H9 (cell line): ENCODE results near the gene PHACTR4. TPM values are rescaled to one million over a fixed set of nuclear protein-coding genes. Genes with fewer than 3 reads are reported as not detected.
"Not testable (repeated sequence)": the region's sequence is repeated elsewhere in the genome, so short reads cannot be mapped to it uniquely, and the experiment has no call there.

ENCODE experiments used
- DNase-seq: peaks from one replicate; pipeline ENCODE4 v3.0.0-alpha.2; 2017
- H2AFZ ChIP-seq: one replicate; pipeline ENCODE4 v1.6.1; 2013; ENCODE audit warnings: mild to moderate bottlenecking, low read length, control low read depth, moderate library complexity
- H2AK5ac ChIP-seq: 2 replicates; pipeline ENCODE4 v1.6.1; 2013; ENCODE audit warnings: low read length, control low read depth, mixed read lengths; ENCODE audit not compliant: insufficient read length
- H2BK120ac ChIP-seq: one replicate; pipeline ENCODE4 v1.6.1; 2013; ENCODE audit warnings: low read depth, mild to moderate bottlenecking, low read length, control low read depth, inconsistent platforms; ENCODE audit not compliant: poor library complexity, severe bottlenecking
- H2BK12ac ChIP-seq: 2 replicates; pipeline ENCODE4 v1.6.1; 2013; ENCODE audit warnings: low read length, control low read depth, mixed read lengths, low read depth; ENCODE audit not compliant: insufficient read length
- H2BK15ac ChIP-seq: 2 replicates; pipeline ENCODE4 v1.6.1; 2013; ENCODE audit warnings: low read depth, low read length, control low read depth
- H2BK20ac ChIP-seq: one replicate; pipeline ENCODE4 v1.6.1; 2013; ENCODE audit warnings: low read depth, mild to moderate bottlenecking, low read length, control low read depth, inconsistent platforms; ENCODE audit not compliant: poor library complexity, severe bottlenecking
- H2BK5ac ChIP-seq: 2 replicates; pipeline ENCODE4 v1.6.1; 2013; ENCODE audit warnings: low read length, control low read depth, mixed read lengths; ENCODE audit not compliant: insufficient read length
- H3K14ac ChIP-seq: 2 replicates; pipeline ENCODE4 v1.6.1; 2013; ENCODE audit warnings: low read length, control low read depth; ENCODE audit not compliant: insufficient read depth
- H3K18ac ChIP-seq: 2 replicates; pipeline ENCODE4 v1.6.1; 2013; ENCODE audit warnings: low read depth, mild to moderate bottlenecking, mixed read lengths, low read length, control low read depth; ENCODE audit not compliant: insufficient read length
- H3K23ac ChIP-seq: 2 replicates; pipeline ENCODE4 v1.6.1; 2013; ENCODE audit warnings: low read length, control low read depth, mixed read lengths, low read depth; ENCODE audit not compliant: insufficient read length
- H3K23me2 ChIP-seq: 2 replicates; pipeline ENCODE4 v1.6.1; 2013; ENCODE audit warnings: low read depth, mild to moderate bottlenecking, mixed read lengths, low read length, control low read depth; ENCODE audit not compliant: insufficient read length, poor library complexity, severe bottlenecking
- H3K27ac ChIP-seq: 2 replicates; pipeline ENCODE4 v1.5.1; 2013; ENCODE audit warnings: low read length, control low read depth, mixed read lengths, low read depth; ENCODE audit not compliant: insufficient read length
- H3K27me3 ChIP-seq: 2 replicates; pipeline ENCODE4 v1.6.1; 2013; ENCODE audit warnings: low read length, control low read depth, inconsistent platforms; ENCODE audit not compliant: insufficient read depth
- H3K4ac ChIP-seq: 2 replicates; pipeline ENCODE4 v1.6.1; 2013; ENCODE audit warnings: low read depth, mild to moderate bottlenecking, control low read depth, inconsistent platforms, low read length, moderate library complexity
- H3K4me1 ChIP-seq: 2 replicates; pipeline ENCODE4 v1.6.1; 2013; ENCODE audit warnings: low read length, control low read depth, inconsistent platforms; ENCODE audit not compliant: insufficient read depth
- H3K4me2 ChIP-seq: 2 replicates; pipeline ENCODE4 v1.6.1; 2013; ENCODE audit warnings: low read length, control low read depth, mixed read lengths; ENCODE audit not compliant: insufficient read length, insufficient read depth
- H3K56ac ChIP-seq: 2 replicates; pipeline ENCODE4 v1.6.1; 2013; ENCODE audit warnings: low read depth, mild to moderate bottlenecking, mixed read lengths, low read length, control low read depth; ENCODE audit not compliant: insufficient read length
- H3K79me1 ChIP-seq: 2 replicates; pipeline ENCODE4 v1.6.1; 2013; ENCODE audit warnings: low read depth, mild to moderate bottlenecking, moderate library complexity, low read length, control low read depth, inconsistent platforms; ENCODE audit not compliant: insufficient read depth, poor library complexity, severe bottlenecking
- H3K79me2 ChIP-seq: 2 replicates; pipeline ENCODE4 v1.6.1; 2013; ENCODE audit warnings: low read length, control low read depth, inconsistent platforms; ENCODE audit not compliant: insufficient read depth
- H3K9ac ChIP-seq: 2 replicates; pipeline ENCODE4 v1.6.1; 2013; ENCODE audit warnings: low read length, control low read depth, mixed read lengths; ENCODE audit not compliant: insufficient read length; ENCODE audit errors: extremely low read depth
- H3K9me3 ChIP-seq: one replicate; pipeline ENCODE4 v1.6.1; 2013; ENCODE audit warnings: low read depth, low read length, inconsistent platforms; ENCODE audit not compliant: control insufficient read depth
- H3T11ph ChIP-seq: one replicate; pipeline ENCODE4 v1.6.1; 2013; ENCODE audit warnings: mild to moderate bottlenecking, low read length, control low read depth, inconsistent platforms
- H4K20me1 ChIP-seq: one replicate; pipeline ENCODE4 v1.6.1; 2013; ENCODE audit not compliant: control insufficient read depth, insufficient read length, insufficient read depth
- H4K5ac ChIP-seq: 2 replicates; pipeline ENCODE4 v1.6.1; 2013; ENCODE audit warnings: low read depth, mild to moderate bottlenecking, mixed read lengths, low read length, control low read depth; ENCODE audit not compliant: insufficient read length
- H4K8ac ChIP-seq: replicated peaks from 2 replicates; pipeline ENCODE4 v1.6.1; 2013; ENCODE audit warnings: low read length, control low read depth, mixed read lengths, low read depth; ENCODE audit not compliant: insufficient read length
- H4K91ac ChIP-seq: 2 replicates; pipeline ENCODE4 v1.6.1; 2013; ENCODE audit warnings: low read depth, mild to moderate bottlenecking, moderate library complexity, mixed read lengths, low read length, control low read depth; ENCODE audit not compliant: insufficient read length
- H3K27ac Mint-ChIP-seq, 3 experiments: 2 replicates in 2 of 3; 3 replicates in 1 of 3; pipeline ENCODE4 v1.8.0; 2020 to 2021; ENCODE audit warnings: mixed read lengths in 3 of 3, mild to moderate bottlenecking in 1 of 3, moderate library complexity in 1 of 3
- H3K27me3 Mint-ChIP-seq: 2 replicates; pipeline ENCODE4 v1.8.0; 2021; ENCODE audit warnings: low read depth, mild to moderate bottlenecking, moderate library complexity, mixed read lengths
- H3K36me3 Mint-ChIP-seq, 3 experiments: 2 replicates in 2 of 3; 3 replicates in 1 of 3; pipeline ENCODE4 v1.8.0; 2020 to 2021; ENCODE audit warnings: low read depth in 3 of 3, mixed read lengths in 3 of 3; ENCODE audit not compliant: insufficient read depth in 1 of 3
- H3K4me1 Mint-ChIP-seq, 2 experiments: 2 replicates each; pipeline ENCODE4 v1.8.0; 2020; ENCODE audit warnings: mixed read lengths in 2 of 2
- H3K4me3 Mint-ChIP-seq, 2 experiments: 2 replicates in 1 of 2; 3 replicates in 1 of 2; pipeline ENCODE4 v1.8.0; 2020 to 2021; ENCODE audit warnings: mild to moderate bottlenecking in 2 of 2, mixed read lengths in 2 of 2, moderate library complexity in 1 of 2
- H3K9me3 Mint-ChIP-seq, 2 experiments: 2 replicates in 1 of 2; 3 replicates in 1 of 2; pipeline ENCODE4 v1.8.0; 2020; ENCODE audit warnings: mild to moderate bottlenecking in 2 of 2, mixed read lengths in 2 of 2, moderate library complexity in 1 of 2
- CTCF ChIP-seq: fragments of 200-600 bp; sonication (generic); conservative IDR thresholded peaks from 3 replicates; pipeline ENCODE4 v1.8.0; 2021; ENCODE audit warnings: antibody characterized with exemption, mild to moderate bottlenecking
- WGBS: extraction: QIAGEN DNeasy Blood & Tissue Kit; methylation state at CpG from one replicate; pipeline ENCODE4 v1.1.7; 2013; ENCODE audit warnings: missing lambda C conversion rate, low lambda C conversion rate, mixed read lengths; ENCODE audit not compliant: insufficient read length; ENCODE audit errors: extremely low coverage; 5-methylcytosine and 5-hydroxymethylcytosine counted together
- total RNA-seq: library from RNA; stranded (reverse); gene quantifications from 2 replicates; pipeline ENCODE4 v1.2.1, GENCODE V29; 2021

Gene PHACTR4
- total RNA-seq, 1 experiment from 2014 or later = 54.0 TPM

- H3T11ph ChIP-seq = no peak overlapping the region
- H3K27ac ChIP-seq = no peak overlapping the region
- no peak overlapping the region for H2AFZ ChIP-seq
- Mint-ChIP-seq H3K36me3 (peaks cover 3 to 11% (median 10%) of the 10 kb centered on the region in 3 experiments; a peak in 5 of 7 replicates), H3K27me3 (no peaks in the 10 kb centered on the region), H3K27ac (0 out of 7 replicates have a peak overlapping the region, but pooled peaks of 2 of the 3 experiments have one; percentile 40 to 97), H3K9me3 (no peaks in the 10 kb centered on the region), H3K4me1 (peaks cover 24% of the 10 kb centered on the region in 2 experiments), H3K4me3 (peak overlapping the region; percentile 94 to 97)
- H3K4me1 ChIP-seq = no peaks in the 10 kb centered on the region
- H2BK5ac ChIP-seq = no peak overlapping the region
- H3K9me3 ChIP-seq = no peaks in the 10 kb centered on the region
- H4K5ac ChIP-seq = no peak overlapping the region
- no peaks in the 10 kb centered on the region for H4K20me1 ChIP-seq
- H2AK5ac ChIP-seq = no peak overlapping the region
- no peak for TF ChIP-seq CTCF
- H3K23ac ChIP-seq = no peak overlapping the region
- H2BK20ac ChIP-seq = no peak overlapping the region
- H3K27me3 ChIP-seq = no peaks in the 10 kb centered on the region
- H3K14ac ChIP-seq = no peak overlapping the region
- no peak for DNase-seq
- H3K4me2 ChIP-seq = peak overlapping the region; percentile 79
- no peak overlapping the region for H2BK15ac ChIP-seq
- H2BK12ac ChIP-seq = no peak overlapping the region
- no peak overlapping the region for H3K56ac ChIP-seq
- WGBS = no CpG with 5 or more reads among the region's 5 CpGs
- no peak overlapping the region for H3K4ac ChIP-seq
- no peak overlapping the region for H2BK120ac ChIP-seq
- H4K91ac ChIP-seq = no peak overlapping the region
- no peak overlapping the region for H3K9ac ChIP-seq
- H3K79me2 ChIP-seq = peaks cover 15% of the 10 kb centered on the region; the same call in 1 of the 2 replicates
- H3K79me1 ChIP-seq = no peaks in the 10 kb centered on the region
- no peak overlapping the region for H3K18ac ChIP-seq
- no peak overlapping the region for H4K8ac ChIP-seq
- H3K23me2 ChIP-seq = no peaks in the 10 kb centered on the region
Observed at GRCh38 chr1:28371010-28371377, 1.5 kb downstream of the PHACTR4 start.

- H2BK5ac ChIP-seq, H2AK5ac ChIP-seq, H3K9me3 Mint-ChIP-seq, H3K4me3 Mint-ChIP-seq, DNase-seq, H3K4me2 ChIP-seq, H2BK15ac ChIP-seq, H3K27ac ChIP-seq, H2BK20ac ChIP-seq, H4K8ac ChIP-seq, H3T11ph ChIP-seq, H3K9me3 ChIP-seq, H3K27me3 ChIP-seq, H2BK12ac ChIP-seq, H4K20me1 ChIP-seq, H3K9ac ChIP-seq, H3K4ac ChIP-seq, H3K18ac ChIP-seq, H3K27me3 Mint-ChIP-seq, H2BK120ac ChIP-seq, H3K23me2 ChIP-seq, H3K14ac ChIP-seq, H3K79me1 ChIP-seq, H4K5ac ChIP-seq, H4K91ac ChIP-seq, H3K4me1 ChIP-seq, H3K56ac ChIP-seq, H2AFZ ChIP-seq, H3K23ac ChIP-seq: not testable (repeated sequence)
- peaks cover 17% of the 10 kb centered on the region; the same call in 1 of the 2 replicates for H3K79me2 ChIP-seq
- Mint-ChIP-seq H3K27ac (0 out of 7 replicates have a peak overlapping the region, but pooled peaks of 1 of the 3 experiments have one; percentile 8), H3K4me1 (peaks cover 21 to 24% of the 10 kb centered on the region in 2 experiments), H3K36me3 (peaks cover 4 to 14% (median 11%) of the 10 kb centered on the region in 3 experiments; a peak in 5 of 7 replicates)
- whole genome bisulfite sequencing = no CpG with 5 or more reads among the region's 7 CpGs
Observed at GRCh38 chr1:28373450-28373849, 3.9 kb downstream of the PHACTR4 start.
